NCI-H1694 treated with DMSO at 0.1 percent for 48 hours (cell line): Measurements from ENCODE around the gene ADAMTS6.
A peak's percentile ranks its signal among the peaks of the same experiment; 100 is the strongest.

Experiments used
- DNase-seq: peaks from one replicate; lab custom pipeline; 2025; lab: John Stamatoyannopoulos, UW

Gene ADAMTS6

GRCh38 chr5:65144136-65144871 lies 337.4 kb downstream of the ADAMTS6 start:
- no peak for DNase-seq

- no peak for DNase-seq
Observed at GRCh38 chr5:65142511-65143011, 339.2 kb downstream of the ADAMTS6 start.

- DNase-seq = no peak
Observed at GRCh38 chr5:65142016-65142415, 339.7 kb downstream of the ADAMTS6 start.

- peak; percentile 6 for DNase-seq
Observed at GRCh38 chr5:65141493-65141892, 340.2 kb downstream of the ADAMTS6 start.

GRCh38 chr5:65137631-65138030 lies 344.1 kb downstream of the ADAMTS6 start:
- DNase-seq = no peak

GRCh38 chr5:65133477-65134110 lies 348.1 kb downstream of the ADAMTS6 start:
- DNase-seq = no peak

GRCh38 chr5:65132386-65132785 lies 349.3 kb downstream of the ADAMTS6 start:
- no peak for DNase-seq

GRCh38 chr5:65128226-65128625 lies 353.5 kb downstream of the ADAMTS6 start:
- no peak for DNase-seq

- no peak for DNase-seq
Observed at GRCh38 chr5:65127161-65127901, 354.4 kb downstream of the ADAMTS6 start.

- DNase-seq = no peak
Observed at GRCh38 chr5:65126542-65127069, 355.1 kb downstream of the ADAMTS6 start.

- peak; percentile 5 for DNase-seq
Observed at GRCh38 chr5:65125591-65126541, 355.9 kb downstream of the ADAMTS6 start.

GRCh38 chr5:65121880-65122436 lies 359.8 kb downstream of the ADAMTS6 start:
- no peak for DNase-seq

- DNase-seq = no peak
Observed at GRCh38 chr5:65120371-65120967, 361.3 kb downstream of the ADAMTS6 start.

GRCh38 chr5:65117525-65117924 lies 364.2 kb downstream of the ADAMTS6 start:
- no peak for DNase-seq

GRCh38 chr5:65113771-65114170 lies 367.9 kb downstream of the ADAMTS6 start:
- DNase-seq = no peak

- DNase-seq = no peak
Observed at GRCh38 chr5:65111961-65112658, 369.6 kb downstream of the ADAMTS6 start.

GRCh38 chr5:65108786-65109743 lies 372.7 kb downstream of the ADAMTS6 start:
- no peak for DNase-seq

GRCh38 chr5:65105301-65105700 lies 376.4 kb downstream of the ADAMTS6 start:
- DNase-seq = no peak

- DNase-seq = no peak
Observed at GRCh38 chr5:65104831-65105230, 376.9 kb downstream of the ADAMTS6 start.
